ENCODE results near the gene SELPLG. TPM values are rescaled to one million over a fixed set of nuclear protein-coding genes. Genes with fewer than 3 reads are reported as not detected.

Gene SELPLG
- total RNA-seq, 1 donor from 2014 or later = 5.8 TPM

DNA sequence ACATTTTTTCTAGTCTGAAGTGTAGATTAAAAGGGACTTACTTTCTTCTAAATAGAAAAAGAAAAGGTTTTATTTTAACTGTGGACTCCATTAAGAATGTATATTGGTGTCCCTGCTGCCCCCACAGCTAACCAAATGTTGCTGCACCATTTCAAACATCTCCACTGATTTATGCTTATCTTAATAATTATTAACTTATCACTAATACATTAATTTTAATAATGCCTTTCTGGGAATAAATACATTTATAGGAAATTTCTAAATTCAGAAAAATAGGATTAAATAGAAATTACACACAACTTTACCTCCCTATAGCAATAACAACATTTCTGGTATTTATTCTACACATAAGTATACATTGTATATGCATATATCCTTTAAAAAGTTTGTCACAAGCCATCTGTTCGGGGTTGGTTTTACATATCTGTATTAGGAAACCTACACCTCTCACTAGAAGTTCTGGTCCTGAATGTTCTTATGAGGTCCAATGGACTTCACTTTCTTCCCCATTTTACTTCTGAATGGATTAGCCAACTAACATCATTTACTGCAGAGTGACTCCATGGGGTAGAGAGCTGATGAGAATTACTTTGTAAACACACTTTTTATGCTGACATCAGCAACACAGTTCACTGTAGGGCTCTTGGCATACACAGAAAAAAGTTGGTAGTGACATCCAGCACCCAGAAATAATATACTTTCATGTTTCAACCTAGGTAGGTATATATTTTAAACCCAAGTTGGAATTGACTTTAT lies 9.4 kb upstream of the SELPLG start:
- no peak for FAIRE-seq
- no peak overlapping the region for H3K4me3 Mint-ChIP-seq (ENCODE audit: unreplicated experiment)
- peaks cover 44% of the 10 kb centered on the region for H3K36me3 ChIP-seq (ENCODE audit: insufficient read depth, low read length)
- H3K79me2 ChIP-seq (ENCODE audit: insufficient read depth, low read length) = peaks cover 27% of the 10 kb centered on the region
- H3K36me3 Mint-ChIP-seq (ENCODE audit: low read depth, unreplicated experiment) = peaks cover 31% of the 10 kb centered on the region
- no peak for DNase-seq (ENCODE audit: low read depth)
- H4K20me1 ChIP-seq (ENCODE audit: insufficient read depth, low read length) = peaks cover 40% of the 10 kb centered on the region
- no peak overlapping the region for H2AFZ ChIP-seq (ENCODE audit: low read depth, low read length)
- H3K4me1 ChIP-seq (ENCODE audit: insufficient read depth, low read length) = peaks cover 38% of the 10 kb centered on the region
- no peak overlapping the region for H3K27ac Mint-ChIP-seq (ENCODE audit: unreplicated experiment)
- H3K27me3 Mint-ChIP-seq (ENCODE audit: low read depth, unreplicated experiment) = no peaks in the 10 kb centered on the region
- no peak overlapping the region for H3K4me2 ChIP-seq (ENCODE audit: low read length)
- H3K4me3 ChIP-seq (ENCODE audit: insufficient read depth, low read depth, low read length) = no peak overlapping the region
- H3K9me3 Mint-ChIP-seq (ENCODE audit: unreplicated experiment) = no peaks in the 10 kb centered on the region
- H3K9me3 ChIP-seq (ENCODE audit: insufficient read depth, low read depth, low read length) = no peaks in the 10 kb centered on the region
- H3K27ac ChIP-seq (ENCODE audit: low read depth, low read length) = no peak overlapping the region
- H3K9ac ChIP-seq (ENCODE audit: low read length) = no peak overlapping the region
- no peaks in the 10 kb centered on the region for H3K27me3 ChIP-seq (ENCODE audit: insufficient read depth, low read length)
- TF ChIP-seq, protein P1, sequence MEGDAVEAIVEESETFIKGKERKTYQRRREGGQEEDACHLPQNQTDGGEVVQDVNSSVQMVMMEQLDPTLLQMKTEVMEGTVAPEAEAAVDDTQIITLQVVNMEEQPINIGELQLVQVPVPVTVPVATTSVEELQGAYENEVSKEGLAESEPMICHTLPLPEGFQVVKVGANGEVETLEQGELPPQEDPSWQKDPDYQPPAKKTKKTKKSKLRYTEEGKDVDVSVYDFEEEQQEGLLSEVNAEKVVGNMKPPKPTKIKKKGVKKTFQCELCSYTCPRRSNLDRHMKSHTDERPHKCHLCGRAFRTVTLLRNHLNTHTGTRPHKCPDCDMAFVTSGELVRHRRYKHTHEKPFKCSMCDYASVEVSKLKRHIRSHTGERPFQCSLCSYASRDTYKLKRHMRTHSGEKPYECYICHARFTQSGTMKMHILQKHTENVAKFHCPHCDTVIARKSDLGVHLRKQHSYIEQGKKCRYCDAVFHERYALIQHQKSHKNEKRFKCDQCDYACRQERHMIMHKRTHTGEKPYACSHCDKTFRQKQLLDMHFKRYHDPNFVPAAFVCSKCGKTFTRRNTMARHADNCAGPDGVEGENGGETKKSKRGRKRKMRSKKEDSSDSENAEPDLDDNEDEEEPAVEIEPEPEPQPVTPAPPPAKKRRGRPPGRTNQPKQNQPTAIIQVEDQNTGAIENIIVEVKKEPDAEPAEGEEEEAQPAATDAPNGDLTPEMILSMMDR (IDR thresholded peaks at IDR 0.05; ENCODE audit: insufficient read depth, low read depth, low read length) = no peak
- no peak for TF ChIP-seq EZH2 (IDR thresholded peaks at IDR 0.05; ENCODE audit: insufficient read depth, low read length)
- peaks cover 69% of the 10 kb centered on the region for H3K4me1 Mint-ChIP-seq (ENCODE audit: low read depth, unreplicated experiment)

DNA sequence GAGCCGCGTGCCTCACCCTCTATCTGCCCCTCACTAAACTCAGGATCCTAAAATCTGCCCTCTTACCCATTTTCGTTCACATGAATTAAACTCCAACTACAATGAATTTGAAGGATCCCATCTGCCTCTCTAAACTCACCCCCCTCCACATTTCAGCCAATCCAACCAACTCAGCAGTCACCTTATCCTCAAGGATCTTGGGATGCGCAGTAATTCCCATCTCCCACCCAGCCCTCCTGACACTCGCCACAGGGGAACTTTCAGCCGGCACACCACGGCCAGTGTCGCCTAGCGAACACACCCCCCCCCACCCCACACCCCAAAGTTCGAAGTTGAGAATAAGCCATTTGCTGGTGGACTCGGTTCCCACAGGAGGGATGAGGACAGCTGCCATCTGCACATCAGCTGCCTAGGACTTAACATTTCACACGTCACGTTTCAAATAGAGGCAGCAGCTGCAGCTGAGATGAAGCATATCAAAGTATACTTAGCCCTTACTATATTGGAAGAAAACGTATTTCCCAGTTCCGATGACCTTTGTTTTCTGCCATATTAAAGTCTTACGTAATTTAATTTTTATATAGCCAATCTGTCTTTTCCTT lies 8.7 kb upstream of the SELPLG start:
- H3K9ac ChIP-seq (ENCODE audit: low read length) = no peak overlapping the region

More for the DNA sequence above, 8.7 kb upstream of the SELPLG start:
- H3K27me3 Mint-ChIP-seq (ENCODE audit: low read depth, unreplicated experiment) = no peaks in the 10 kb centered on the region
- H3K9me3 Mint-ChIP-seq (ENCODE audit: unreplicated experiment) = no peaks in the 10 kb centered on the region
- peaks cover 67% of the 10 kb centered on the region for H3K4me1 Mint-ChIP-seq (ENCODE audit: low read depth, unreplicated experiment)
- no peak overlapping the region for H3K4me2 ChIP-seq (ENCODE audit: low read length)
- TF ChIP-seq, protein P1 (IDR thresholded peaks at IDR 0.05; ENCODE audit: insufficient read depth, low read depth, low read length) = no peak
- no peak for TF ChIP-seq EZH2 (IDR thresholded peaks at IDR 0.05; ENCODE audit: insufficient read depth, low read length)
- FAIRE-seq (no peak), DNase-seq (ENCODE audit: low read depth) (no peak)
- peaks cover 40% of the 10 kb centered on the region for H4K20me1 ChIP-seq (ENCODE audit: insufficient read depth, low read length)
- no peak overlapping the region for H3K4me3 Mint-ChIP-seq (ENCODE audit: unreplicated experiment)
- no peak overlapping the region for H2AFZ ChIP-seq (ENCODE audit: low read depth, low read length)
- peaks cover 37% of the 10 kb centered on the region for H3K4me1 ChIP-seq (ENCODE audit: insufficient read depth, low read length)
- H3K36me3 Mint-ChIP-seq (ENCODE audit: low read depth, unreplicated experiment) = peaks cover 29% of the 10 kb centered on the region
- peaks cover 22% of the 10 kb centered on the region for H3K79me2 ChIP-seq (ENCODE audit: insufficient read depth, low read length)
- peaks cover 36% of the 10 kb centered on the region for H3K36me3 ChIP-seq (ENCODE audit: insufficient read depth, low read length)
- no peak overlapping the region for H3K27ac ChIP-seq (ENCODE audit: low read depth, low read length)
- H3K27ac Mint-ChIP-seq (ENCODE audit: unreplicated experiment) = no peak overlapping the region
- no peaks in the 10 kb centered on the region for H3K9me3 ChIP-seq (ENCODE audit: insufficient read depth, low read depth, low read length)
- H3K27me3 ChIP-seq (ENCODE audit: insufficient read depth, low read length) = no peaks in the 10 kb centered on the region
- H3K4me3 ChIP-seq (ENCODE audit: insufficient read depth, low read depth, low read length) = no peak overlapping the region

All from astrocyte (in vitro differentiated cells and primary cell).